Endodermal cell (in vitro differentiated cells): ENCODE data around the gene ZNF536. TPM values are rescaled to one million over a fixed set of nuclear protein-coding genes. Genes with fewer than 3 reads are reported as not detected.

ENCODE experiments used
- DNase-seq: peaks from one replicate; pipeline ENCODE4 v3.0.0-alpha.2; 2017
- H3K27ac ChIP-seq: 2 replicates; pipeline ENCODE4 v1.5.1; 2013; ENCODE audit warnings: mild to moderate bottlenecking, low read depth, low read length, moderate library complexity
- H3K27me3 ChIP-seq: 2 replicates; pipeline ENCODE4 v1.6.1; 2013; ENCODE audit warnings: mild to moderate bottlenecking, low read length, moderate library complexity; ENCODE audit not compliant: insufficient read depth, control insufficient read depth, poor library complexity, severe bottlenecking
- H3K36me3 ChIP-seq: 2 replicates; pipeline ENCODE4 v1.7.0; 2013; ENCODE audit warnings: mild to moderate bottlenecking, low read length, moderate library complexity; ENCODE audit not compliant: control insufficient read depth, insufficient read depth
- H3K4me1 ChIP-seq: one replicate; pipeline ENCODE4 v1.7.0; 2013; ENCODE audit warnings: low read length; ENCODE audit not compliant: control insufficient read depth, insufficient read depth
- H3K4me3 ChIP-seq: 2 replicates; pipeline ENCODE4 v1.5.1; 2013; ENCODE audit warnings: mild to moderate bottlenecking, low read length, moderate library complexity
- H3K9ac ChIP-seq: 2 replicates; pipeline ENCODE4 v1.6.1; 2013; ENCODE audit warnings: mild to moderate bottlenecking, low read length, moderate library complexity; ENCODE audit not compliant: poor library complexity, severe bottlenecking; ENCODE audit errors: extremely low read depth
- H3K9me3 ChIP-seq: 2 replicates; pipeline ENCODE4 v1.6.1; 2013; ENCODE audit warnings: mild to moderate bottlenecking, low read length, moderate library complexity; ENCODE audit not compliant: control insufficient read depth
- H3K27ac Mint-ChIP-seq: 2 replicates; pipeline ENCODE4 v1.8.0; 2020; ENCODE audit warnings: mixed read lengths
- H3K27me3 Mint-ChIP-seq: 2 replicates; pipeline ENCODE4 v1.8.0; 2021; ENCODE audit warnings: mild to moderate bottlenecking, mixed read lengths; ENCODE audit not compliant: insufficient read depth
- H3K36me3 Mint-ChIP-seq: 2 replicates; pipeline ENCODE4 v1.8.0; 2020; ENCODE audit warnings: low read depth, mixed read lengths
- H3K4me1 Mint-ChIP-seq: 2 replicates; pipeline ENCODE4 v1.8.0; 2020; ENCODE audit warnings: mixed read lengths
- H3K4me3 Mint-ChIP-seq: 2 replicates; pipeline ENCODE4 v1.8.0; 2020; ENCODE audit warnings: mild to moderate bottlenecking, moderate library complexity, mixed read lengths
- H3K9me3 Mint-ChIP-seq: 2 replicates; pipeline ENCODE4 v1.8.0; 2020; ENCODE audit warnings: mild to moderate bottlenecking, mixed read lengths
- WGBS, 2 experiments: methylation state at CpG; one replicate each; pipeline versions ENCODE4 v1.1.5 to v1.1.7; 2013; ENCODE audit warnings: missing lambda C conversion rate in 2 of 2, mixed read lengths in 1 of 2; ENCODE audit not compliant: insufficient coverage in 1 of 2, insufficient read length in 1 of 2; 5-methylcytosine and 5-hydroxymethylcytosine counted together
- total RNA-seq, 2 donors: library from RNA; stranded (reverse); fragmentation: NEBNext Ultra II Directional in 1 of 2; extraction: Animal tissue kit (Norgen Biotek cat#: 25700) in 1 of 2; gene quantifications; 2 replicates in 1 of 2; 3 replicates in 1 of 2; pipeline ENCODE4 v1.2.1, GENCODE V29; 2021
- TF ChIP-seq, protein P1 (sequence below): fragments of 200-600 bp; sonication (generic); conservative IDR thresholded peaks from 2 replicates; pipeline ENCODE4 v1.5.0; 2021; ENCODE audit warnings: antibody characterized with exemption, mild to moderate bottlenecking

Gene ZNF536
- total RNA-seq, 2 donors from 2014 or later: not detected

- Histone ChIP-seq H3K4me3 (no peak overlapping the region), H3K4me1 (peaks cover 2% of the 10 kb centered on the region), H3K36me3 (no peaks in the 10 kb centered on the region), H3K9ac (no peak overlapping the region), H3K27ac (no peak overlapping the region), H3K9me3 (no peaks in the 10 kb centered on the region), H3K27me3 (no peaks in the 10 kb centered on the region)
- 100% methylated on average over 1 of the region's 2 CpGs for WGBS, 2 experiments
- no peaks in the 10 kb centered on the region for H3K36me3 Mint-ChIP-seq
- no peaks in the 10 kb centered on the region for H3K27me3 Mint-ChIP-seq
- peaks cover 9% of the 10 kb centered on the region for H3K4me1 Mint-ChIP-seq
- no peaks in the 10 kb centered on the region for H3K9me3 Mint-ChIP-seq
- H3K27ac Mint-ChIP-seq: no peak overlapping the region
- no peak overlapping the region for H3K4me3 Mint-ChIP-seq
- TF ChIP-seq, protein P1, sequence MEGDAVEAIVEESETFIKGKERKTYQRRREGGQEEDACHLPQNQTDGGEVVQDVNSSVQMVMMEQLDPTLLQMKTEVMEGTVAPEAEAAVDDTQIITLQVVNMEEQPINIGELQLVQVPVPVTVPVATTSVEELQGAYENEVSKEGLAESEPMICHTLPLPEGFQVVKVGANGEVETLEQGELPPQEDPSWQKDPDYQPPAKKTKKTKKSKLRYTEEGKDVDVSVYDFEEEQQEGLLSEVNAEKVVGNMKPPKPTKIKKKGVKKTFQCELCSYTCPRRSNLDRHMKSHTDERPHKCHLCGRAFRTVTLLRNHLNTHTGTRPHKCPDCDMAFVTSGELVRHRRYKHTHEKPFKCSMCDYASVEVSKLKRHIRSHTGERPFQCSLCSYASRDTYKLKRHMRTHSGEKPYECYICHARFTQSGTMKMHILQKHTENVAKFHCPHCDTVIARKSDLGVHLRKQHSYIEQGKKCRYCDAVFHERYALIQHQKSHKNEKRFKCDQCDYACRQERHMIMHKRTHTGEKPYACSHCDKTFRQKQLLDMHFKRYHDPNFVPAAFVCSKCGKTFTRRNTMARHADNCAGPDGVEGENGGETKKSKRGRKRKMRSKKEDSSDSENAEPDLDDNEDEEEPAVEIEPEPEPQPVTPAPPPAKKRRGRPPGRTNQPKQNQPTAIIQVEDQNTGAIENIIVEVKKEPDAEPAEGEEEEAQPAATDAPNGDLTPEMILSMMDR: no peak
- DNase-seq: no peak
Observed at GRCh38 chr19:30547246-30547645, 175.1 kb downstream of the ZNF536 start.

GRCh38 chr19:30549151-30549550 is 177.0 kb downstream of the ZNF536 start:
- no peak overlapping the region for H3K4me3 ChIP-seq
- Mint-ChIP-seq H3K27me3 (no peaks in the 10 kb centered on the region), H3K27ac (no peak overlapping the region), H3K4me3 (no peak overlapping the region), H3K9me3 (no peaks in the 10 kb centered on the region), H3K4me1 (peaks cover 9% of the 10 kb centered on the region), H3K36me3 (no peaks in the 10 kb centered on the region)
- H3K9ac ChIP-seq: no peak overlapping the region
- no peak overlapping the region for H3K27ac ChIP-seq
- TF ChIP-seq, protein P1: no peak
- H3K27me3 ChIP-seq: no peaks in the 10 kb centered on the region
- no peaks in the 10 kb centered on the region for H3K36me3 ChIP-seq
- DNase-seq: no peak
- no peaks in the 10 kb centered on the region for H3K9me3 ChIP-seq
- H3K4me1 ChIP-seq: peaks cover 2% of the 10 kb centered on the region
- 94 to 95% methylated on average over 10 to 13 of the region's 13 CpGs for WGBS, 2 experiments

DNA sequence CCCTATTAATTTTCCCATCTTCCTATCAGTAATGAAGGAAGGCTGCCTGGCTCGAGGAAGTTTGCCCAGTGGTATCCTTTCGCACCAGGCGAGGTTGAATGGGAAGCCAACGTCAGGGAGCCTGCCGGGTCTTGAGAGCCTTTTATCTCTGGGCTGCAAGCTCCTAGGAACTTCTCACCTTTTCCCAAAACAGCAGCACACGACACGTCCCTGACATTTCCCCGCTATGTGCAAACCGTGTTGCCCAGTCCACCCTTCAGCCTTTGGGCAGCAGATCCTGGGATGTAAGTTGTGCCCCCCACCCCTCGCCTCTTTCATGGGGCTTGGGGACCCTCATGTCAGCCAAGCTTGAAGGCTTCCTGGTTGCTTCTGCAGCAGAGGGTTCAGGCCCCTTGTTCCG is 179.1 kb downstream of the ZNF536 start:
- Histone ChIP-seq H3K9ac (no peak overlapping the region), H3K36me3 (no peaks in the 10 kb centered on the region), H3K4me3 (no peak overlapping the region), H3K27ac (no peak overlapping the region), H3K4me1 (peaks cover 2% of the 10 kb centered on the region), H3K27me3 (no peaks in the 10 kb centered on the region), H3K9me3 (no peaks in the 10 kb centered on the region)
- Mint-ChIP-seq H3K27ac (no peak overlapping the region), H3K27me3 (no peaks in the 10 kb centered on the region), H3K4me1 (peaks cover 11% of the 10 kb centered on the region), H3K4me3 (no peak overlapping the region), H3K9me3 (no peaks in the 10 kb centered on the region), H3K36me3 (no peaks in the 10 kb centered on the region)
- DNase-seq: peak; percentile 79
- TF ChIP-seq, protein P1: no peak
- 56 to 61% methylated on average over 7 to 11 of the region's 11 CpGs for WGBS, 2 experiments
